HG02943 (cell line): ENCODE results near the gene RALB.
"Not testable (repeated sequence)": the region's sequence is repeated elsewhere in the genome, so short reads cannot be mapped to it uniquely, and the experiment has no call there.

Experiments
- ATAC-seq: cut with Tn5 transposase; IDR thresholded peaks from one replicate; pipeline ENCODE4 v1.9.1; 2021; ENCODE audit warnings: mild to moderate bottlenecking, low read depth, moderate library complexity; ENCODE audit not compliant: unreplicated experiment

Gene RALB

DNA sequence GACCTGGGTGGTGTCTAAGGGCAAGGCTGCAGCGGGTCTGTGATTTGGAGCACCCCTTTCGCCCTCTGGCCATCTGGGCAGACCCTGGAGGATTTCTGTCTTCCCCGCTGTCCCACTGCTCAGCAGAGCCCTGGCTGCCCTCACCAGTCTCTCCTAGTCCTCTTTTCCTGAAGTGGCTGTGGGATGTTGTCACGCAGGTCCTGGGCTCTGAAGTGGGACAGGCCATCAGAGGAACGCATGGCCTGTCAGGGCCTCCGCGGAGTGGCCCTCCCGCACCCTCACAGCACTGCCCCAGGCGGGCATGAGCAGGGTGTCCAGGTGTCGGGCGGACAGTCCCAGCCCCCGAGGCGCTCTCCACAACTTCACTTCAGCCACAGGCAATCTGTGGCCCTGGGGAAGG lies 28.4 kb upstream of the RALB start:
- ATAC-seq: no peak

DNA sequence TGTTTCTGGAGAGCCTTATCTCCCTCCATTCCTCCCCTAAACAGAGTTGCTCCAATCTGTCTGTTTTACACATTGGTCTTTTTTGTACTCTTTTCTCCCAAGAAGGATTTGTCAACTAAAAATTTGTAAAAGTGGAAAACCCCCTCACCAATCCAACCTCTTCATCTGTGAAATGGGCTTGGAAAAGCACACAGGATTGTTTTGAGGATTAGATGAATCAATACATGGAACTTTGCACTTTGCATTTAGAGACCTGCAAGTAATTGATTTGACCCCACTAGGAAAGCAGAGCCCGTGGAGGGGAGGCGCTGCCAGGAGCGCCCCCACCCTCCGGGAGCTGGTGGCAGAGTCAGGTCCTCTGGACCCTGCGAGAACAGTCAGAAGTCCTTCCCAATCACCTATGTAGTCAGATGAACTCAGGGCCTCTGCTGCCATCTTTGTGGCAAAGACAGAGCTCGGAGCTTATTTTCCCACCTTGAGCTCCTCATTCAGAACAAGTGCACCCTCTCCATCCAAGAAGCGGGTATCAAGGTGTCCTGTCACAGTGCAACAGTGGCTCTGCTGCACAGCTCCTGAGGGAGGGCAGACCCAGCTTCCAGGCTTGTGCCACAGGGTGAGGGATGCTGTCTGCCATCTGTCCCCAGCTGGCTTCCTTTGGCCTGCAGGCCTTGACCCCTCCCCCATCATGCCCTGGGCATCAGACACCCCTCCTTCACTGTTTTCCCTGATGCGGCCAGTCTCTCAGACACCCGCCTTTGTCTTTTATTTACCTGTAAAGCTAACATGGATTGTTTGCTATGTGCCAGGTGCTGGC lies 27.7 kb upstream of the RALB start:
- ATAC-seq: no peak

DNA sequence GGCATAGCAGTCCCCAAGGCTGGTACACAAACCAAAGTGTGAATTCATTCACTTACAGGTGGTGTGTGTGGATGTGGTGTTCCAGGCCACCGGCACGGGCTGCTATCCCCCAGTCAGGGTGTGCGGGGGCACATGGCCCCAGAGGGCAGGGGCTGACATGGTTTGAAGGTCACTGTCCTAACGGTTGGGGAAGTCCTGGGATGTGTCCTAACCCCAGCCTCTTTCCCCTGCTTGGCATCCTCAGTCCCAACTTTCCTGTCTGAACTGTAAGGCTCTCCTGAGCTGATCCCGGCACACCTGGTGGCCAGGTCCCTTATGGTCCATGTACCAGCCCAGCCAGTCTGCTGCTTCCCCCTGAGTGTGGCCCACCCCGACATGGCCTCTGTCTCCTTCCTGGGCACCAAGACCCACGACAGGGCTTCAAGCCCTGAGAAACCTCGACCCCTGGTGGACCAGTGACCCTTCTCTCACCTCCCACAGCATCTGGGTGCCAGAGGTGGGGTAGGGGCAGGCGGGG lies 27.0 kb upstream of the RALB start:
- ATAC-seq: no peak

DNA sequence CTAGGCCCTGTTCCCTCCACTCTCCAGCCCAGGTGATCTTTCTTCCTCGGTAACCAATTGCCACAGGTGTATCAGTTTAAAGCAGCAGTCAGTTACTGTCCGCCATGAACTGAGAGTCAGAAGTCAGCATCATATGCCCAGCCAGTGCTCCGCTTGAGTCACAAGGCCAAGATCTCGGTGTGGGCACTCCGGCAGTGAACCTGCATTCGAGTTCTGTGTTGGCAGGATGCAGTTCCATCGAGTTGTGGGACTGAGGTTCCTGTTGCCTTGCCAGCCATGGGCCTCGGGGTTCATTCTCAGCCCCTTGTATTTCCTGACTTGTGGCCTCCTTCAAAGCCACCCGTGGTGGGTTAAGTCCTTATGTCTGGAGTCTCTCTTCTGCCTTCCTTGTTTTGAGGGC lies 26.3 kb upstream of the RALB start:
- no peak for ATAC-seq

DNA sequence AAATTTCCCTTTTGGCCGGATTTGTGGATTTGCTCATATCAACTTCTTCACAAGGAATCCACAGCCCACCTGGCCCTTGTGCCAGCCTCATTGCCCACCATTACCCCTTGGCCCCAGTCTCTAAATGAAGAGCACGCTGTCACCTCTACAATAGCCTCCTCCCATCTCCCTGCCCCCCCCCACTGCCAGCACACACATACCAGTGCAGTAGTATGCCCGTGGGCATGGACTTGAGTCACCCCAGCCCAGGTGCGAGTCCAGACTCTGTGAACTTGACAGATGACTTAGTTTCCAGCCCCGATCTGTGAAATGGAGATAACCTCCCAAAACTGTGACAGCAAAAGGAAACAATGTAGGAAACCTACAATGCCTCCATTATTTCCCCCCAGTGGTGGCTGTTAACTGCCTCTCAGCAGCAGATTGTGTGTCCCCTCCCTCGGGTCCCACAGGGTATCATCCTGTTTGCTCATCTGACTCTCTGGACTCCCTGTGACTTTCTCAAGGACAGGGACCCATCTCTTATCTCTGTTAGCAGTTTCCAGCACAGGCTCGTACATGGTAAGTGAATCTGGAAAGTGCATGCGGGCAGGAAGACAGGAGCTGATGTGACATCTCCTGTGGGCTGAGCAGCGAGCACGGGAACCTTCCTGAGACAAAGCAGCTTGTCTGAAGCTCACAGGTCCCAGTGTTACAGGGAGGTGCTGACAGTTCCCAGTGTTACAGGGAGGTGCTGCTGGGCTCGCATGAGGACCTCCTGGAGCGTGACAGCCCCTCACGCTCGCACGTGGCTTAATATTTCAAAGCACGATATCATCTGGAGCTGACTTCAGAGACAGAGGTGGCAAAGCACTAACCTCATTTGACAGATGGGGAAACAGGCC lies 25.3 kb upstream of the RALB start:
- no peak for ATAC-seq

DNA sequence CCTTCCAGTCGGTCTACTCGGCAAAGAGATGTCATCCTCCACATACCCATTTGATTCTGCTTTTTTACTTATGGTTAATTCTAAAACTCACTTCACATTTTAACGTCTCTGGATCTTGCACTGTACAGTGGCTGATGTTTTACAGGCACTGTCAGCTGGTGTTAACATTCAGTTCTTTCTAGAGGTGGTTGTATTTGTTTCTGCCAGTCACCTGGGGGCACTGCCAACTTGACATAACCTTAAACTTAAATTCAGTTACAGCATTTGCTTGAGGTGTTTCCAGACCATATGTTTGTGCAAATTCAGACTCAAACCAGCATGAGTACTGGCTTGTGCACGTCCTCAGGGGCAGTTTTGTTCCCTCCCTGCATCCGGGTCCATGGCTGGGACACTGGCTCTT lies 24.1 kb upstream of the RALB start:
- no peak for ATAC-seq

DNA sequence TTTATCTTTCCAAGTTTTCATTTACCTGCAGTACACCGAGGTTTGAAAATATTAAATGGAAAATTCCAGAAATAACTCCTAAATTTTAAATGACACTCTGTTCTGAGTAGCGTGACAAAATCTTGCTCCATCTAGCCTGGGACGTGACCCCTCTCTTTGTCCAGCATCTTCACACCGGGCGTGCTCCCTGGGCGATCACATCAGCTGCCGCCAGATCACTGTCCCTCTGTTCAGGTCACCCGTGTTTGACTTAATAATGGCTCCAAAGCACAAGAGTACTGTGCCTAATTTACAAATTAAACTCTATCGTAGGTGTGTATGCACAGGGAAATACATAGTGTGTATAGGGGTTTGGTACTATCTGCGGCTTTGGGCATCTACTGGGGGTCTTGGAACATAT lies 23.3 kb upstream of the RALB start:
- ATAC-seq: no peak

DNA sequence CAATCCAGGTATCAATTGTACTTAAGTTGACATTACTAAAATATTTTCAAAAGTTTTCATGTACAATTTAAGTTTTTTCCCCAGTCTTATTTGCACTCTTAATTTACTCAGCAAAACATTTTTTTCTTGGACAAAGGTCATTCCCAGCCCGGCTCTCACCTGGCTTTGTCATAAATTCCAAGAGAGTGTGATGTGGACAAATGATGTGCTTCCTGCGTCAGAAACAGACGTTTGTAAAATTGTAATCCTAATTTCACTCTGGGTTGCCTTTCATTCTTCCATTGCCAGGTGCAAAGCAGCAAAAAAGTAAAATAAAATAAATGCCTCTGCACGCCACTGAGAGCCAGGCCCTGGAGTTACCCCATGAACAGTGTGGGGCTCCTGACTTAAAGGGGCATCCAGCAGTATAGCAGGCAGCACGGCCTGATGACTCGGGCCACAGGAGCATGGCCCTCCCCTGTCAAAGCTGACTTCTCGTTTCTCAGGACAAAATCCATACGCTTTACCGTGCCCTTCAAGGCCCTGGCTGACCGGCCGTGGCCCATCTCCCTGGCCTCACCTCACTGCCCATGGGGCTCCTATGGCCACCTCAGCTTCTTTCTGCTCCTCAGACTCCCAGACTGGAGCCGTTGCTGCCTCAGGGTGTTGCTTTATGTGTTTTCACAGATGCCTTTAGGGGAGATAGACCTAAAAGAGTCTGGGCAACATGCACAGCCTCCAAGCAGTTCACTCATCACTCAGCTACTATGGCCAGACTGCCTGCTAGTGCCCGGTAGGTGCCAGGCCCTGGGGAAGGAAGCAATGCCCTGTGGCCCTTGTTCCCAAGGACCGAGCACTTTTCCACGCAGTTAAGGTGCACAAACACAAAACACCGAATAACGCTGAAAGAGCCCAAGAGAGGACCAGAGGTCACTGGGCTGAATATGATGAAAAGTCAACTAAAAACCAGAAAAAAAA lies 21.9 kb upstream of the RALB start:
- no peak for ATAC-seq

DNA sequence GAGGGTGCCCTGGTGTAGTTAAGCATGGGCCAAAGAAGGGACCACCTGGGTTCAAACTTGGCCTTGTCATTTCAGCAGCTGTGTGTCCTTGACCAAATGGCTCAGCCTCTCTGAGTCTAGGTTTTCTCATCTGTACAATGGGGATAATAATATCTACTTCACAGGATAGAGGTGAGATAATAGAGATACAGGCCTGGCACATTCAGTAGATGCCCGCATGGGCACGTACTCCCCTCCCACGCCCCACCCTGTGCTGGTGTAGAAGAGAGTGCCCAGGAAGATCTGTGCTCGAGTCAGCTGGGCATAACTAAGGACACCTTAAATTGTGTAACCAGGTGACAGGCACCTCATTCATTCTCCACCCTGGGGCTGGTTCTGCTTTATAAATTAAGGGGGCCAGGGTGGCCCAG lies 21.1 kb upstream of the RALB start:
- ATAC-seq: peak; percentile 11

DNA sequence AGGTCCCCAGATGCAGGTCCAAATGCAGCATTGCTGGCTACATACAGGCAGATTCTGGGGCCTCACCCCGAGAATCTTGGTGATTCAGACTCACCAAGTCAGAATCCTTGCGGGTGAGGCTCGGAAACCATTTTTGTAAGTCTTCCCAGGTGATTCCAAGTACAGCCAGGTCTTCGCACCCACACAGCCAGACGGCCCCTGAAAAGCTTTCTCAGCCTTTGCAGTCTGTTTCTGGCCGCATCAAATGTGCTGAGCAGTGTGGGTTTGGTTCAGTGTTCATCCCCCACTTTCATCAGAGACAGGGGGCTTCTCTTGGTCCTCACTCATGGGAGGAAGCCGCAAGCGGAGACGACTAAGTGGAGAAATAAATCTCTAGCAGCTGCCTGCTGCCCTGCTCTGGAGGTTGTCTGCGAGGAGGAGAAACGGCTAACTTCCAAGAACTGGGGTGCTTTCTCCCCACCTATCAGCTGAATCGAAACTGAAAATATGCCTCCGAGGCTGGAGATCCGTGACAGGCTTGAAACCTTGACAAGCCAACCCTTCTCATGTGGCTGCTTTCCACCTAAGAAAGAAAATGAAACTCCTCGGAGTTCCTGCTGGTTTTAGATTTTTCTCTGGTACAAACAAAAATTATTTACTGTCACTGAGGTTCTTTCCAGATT lies 20.5 kb upstream of the RALB start:
- peak; percentile 82 for ATAC-seq

DNA sequence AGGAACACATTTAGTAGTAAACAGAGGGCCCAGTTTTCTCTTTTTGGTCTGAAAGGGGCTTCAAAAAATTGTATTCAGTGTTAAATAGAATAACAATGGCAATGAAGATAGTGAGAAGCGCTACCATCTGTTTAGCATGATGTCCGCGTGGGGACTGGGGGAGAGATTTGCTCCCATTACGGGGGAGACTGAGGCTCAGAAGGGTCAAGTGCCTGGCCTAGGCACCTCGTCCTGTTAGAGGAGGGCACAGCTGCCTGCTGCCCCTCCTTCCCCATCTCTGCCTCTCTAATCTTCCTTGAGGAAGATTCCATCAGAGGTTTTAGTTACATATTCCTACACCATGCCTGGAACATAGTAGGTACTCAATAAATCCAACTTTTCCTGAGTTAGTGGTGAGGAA lies 19.4 kb upstream of the RALB start:
- no peak for ATAC-seq

DNA sequence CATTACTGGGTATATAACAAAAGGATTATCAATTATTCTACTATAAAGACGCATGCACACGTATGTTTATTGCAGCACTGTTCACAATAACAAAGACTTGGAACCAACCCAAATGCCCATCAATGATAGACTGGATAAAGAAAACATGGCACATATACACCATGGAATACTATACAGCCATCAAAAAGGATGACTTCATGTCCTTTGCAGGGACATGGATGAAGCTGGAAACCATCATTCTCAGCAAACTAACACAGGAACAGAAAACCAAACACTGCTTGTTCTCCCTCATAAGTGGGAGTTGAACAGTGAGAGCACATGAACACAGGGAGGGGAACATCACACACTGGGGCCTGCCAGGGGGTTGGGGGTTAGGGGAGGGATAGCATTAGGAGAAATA lies 17.5 kb upstream of the RALB start:
- ATAC-seq: not testable (repeated sequence)

DNA sequence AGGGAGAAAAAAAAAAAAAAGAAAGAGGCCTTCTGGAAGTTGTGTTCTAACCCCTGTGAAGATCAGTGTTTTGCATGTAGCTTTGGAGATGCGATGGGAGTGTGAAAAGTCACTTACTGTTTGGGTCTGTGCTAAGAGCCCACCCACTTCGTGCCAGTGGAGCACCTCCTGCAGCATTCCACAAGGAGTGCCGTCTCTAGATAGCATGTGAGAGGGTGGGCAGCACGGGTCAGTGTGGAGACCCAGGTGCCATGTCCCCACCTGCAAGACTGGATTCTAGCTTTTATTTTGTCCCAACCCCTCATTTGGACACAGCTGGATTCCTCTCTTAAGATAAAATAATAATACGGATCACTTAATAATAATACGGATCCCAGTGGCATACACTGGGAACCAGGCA lies 17.0 kb upstream of the RALB start:
- no peak for ATAC-seq

DNA sequence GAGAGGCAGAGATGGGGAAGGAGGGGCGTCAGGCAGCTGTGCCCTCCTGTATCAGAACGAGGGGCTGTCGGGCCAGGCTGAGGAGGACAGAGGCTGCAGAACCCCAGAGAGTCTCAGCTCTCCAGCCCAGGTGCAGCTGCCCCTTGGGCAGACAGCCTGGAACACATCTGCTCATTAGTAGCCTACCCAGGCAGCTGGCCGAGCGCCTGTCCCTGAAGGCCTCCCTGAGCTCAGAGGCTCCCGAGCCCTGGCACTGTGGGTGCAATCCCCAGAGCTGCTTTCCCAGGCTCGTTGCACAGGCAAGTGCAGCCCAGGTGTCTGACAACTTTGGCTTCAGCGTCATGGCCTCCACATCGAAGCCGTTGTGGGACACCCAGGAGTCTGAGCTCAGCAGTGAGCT lies 16.3 kb upstream of the RALB start:
- no peak for ATAC-seq

DNA sequence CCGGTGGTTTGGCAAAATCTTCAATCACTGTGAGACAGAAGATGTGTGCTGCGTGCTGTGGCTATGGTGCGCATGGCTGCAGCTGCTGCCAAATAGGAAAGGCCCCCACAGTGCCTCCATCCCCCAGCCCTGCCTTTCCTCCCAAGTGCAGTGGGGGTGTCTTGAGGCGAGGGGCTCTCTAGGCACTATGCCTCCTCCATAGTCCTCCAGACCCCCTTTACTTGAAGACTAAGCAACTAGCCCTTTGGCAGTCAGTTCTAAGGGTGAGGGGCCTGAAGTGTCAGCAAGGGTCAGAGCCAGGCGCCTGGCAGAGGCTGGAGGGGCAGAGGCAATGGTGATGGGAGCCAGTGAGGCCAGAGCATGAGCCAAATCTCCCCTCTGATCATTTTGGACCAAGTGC lies 15.9 kb upstream of the RALB start:
- ATAC-seq: no peak

DNA sequence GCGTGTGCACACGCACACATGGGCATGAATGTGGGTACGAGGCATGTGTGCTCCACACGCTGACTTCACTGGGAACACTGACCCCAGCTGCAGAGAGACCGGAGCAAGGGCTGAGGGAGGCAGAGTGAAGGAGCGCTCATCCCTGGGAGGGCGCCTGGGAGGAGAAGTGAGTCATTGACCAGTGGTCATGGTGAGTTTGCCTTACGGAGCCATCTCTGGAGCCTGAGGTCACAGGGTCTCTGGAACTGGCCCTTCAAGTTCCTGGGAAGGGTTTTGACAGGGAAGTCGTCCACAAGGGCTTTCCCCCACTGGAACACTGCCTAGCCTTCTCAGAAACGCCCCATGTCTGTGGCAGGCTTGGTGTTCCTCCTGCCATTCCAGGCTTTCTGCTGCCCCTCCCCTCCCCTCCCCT lies 15.2 kb upstream of the RALB start:
- ATAC-seq: no peak

DNA sequence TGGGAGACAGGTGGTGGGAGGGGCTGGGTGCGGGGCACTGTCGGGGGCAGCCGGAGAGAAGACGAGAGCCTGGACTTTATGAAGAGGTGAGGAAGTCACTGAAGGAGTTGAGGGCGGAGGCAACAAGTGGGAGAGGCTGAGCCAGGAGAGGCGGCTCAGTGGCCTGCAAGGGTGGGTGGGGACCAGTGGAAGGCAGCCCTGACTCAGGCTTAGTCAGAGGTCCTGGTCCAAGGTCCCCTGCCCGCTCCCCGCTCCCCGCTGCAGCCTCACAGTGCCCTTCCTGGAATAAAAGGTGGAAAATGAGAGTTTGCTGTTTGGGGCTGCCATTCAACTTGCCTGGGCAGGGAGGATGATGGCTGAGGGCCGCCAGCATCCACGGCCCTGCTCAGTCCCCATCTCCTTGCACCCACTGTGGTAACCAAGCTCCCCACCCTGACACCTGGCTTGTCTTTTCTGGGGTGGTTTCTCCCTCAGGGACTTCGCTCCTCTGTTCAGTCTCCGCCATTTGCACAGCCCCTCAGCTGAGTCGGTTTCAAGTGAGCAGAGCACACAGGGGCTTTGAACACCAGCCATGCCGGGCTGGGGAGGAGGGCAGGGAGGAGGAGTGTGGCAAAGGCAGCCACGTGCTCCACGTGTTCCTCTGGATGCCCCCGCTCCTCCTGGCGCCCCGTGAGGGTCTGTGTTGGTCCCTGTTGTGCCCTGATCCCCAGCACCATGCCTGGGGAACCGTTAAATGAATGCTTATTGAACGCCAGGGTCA lies 13.7 kb upstream of the RALB start:
- no peak for ATAC-seq

DNA sequence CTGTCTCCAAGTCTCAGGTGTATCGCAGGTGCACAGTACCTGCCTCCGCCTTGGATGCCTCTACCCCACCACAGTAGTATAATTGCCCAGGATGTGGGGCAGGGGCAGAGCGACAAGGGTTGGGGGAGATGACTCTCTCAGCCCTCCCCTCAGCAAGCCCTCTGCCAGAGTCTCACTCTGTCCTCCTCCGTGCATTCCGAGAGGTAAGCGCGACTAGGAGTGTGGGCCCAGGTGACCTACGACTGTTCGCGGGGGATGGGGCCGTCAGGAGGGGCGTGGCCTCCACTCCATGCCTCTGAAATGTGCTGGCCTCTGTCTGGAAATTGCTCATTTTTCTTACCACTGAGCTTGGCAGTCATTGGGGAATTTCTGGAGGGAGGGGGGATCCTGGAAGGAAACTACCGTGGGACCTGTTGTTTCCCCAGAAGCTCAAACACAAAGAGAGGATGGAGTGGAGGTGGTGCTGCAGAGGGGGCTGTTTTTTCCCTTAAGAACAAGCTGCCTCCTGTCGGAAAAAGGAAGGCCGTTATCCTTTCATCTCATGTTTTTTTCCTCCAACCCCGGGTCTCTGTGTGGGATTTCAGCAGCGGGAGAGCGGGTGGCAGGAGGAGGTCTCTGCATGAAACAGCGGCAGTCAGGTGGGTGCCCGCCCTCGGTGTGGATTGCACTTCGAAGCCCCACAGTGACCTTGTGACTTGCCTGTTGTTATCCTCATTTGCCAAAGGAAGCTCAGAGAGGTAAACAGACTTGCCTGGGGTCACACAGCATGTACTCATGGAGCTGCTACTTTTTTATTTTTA lies 13.0 kb upstream of the RALB start:
- ATAC-seq: no peak
